ENCODE results near the gene SARM1. TPM values are rescaled to one million over a fixed set of nuclear protein-coding genes. Genes with fewer than 3 reads are reported as not detected.

The SARM1 gene
- total and polyA plus RNA-seq, 2 of the 8 experiments (the other 6 are each of a cell fraction or from before 2014, with no cell fraction given) = 5.8 to 9.2 TPM

DNA sequence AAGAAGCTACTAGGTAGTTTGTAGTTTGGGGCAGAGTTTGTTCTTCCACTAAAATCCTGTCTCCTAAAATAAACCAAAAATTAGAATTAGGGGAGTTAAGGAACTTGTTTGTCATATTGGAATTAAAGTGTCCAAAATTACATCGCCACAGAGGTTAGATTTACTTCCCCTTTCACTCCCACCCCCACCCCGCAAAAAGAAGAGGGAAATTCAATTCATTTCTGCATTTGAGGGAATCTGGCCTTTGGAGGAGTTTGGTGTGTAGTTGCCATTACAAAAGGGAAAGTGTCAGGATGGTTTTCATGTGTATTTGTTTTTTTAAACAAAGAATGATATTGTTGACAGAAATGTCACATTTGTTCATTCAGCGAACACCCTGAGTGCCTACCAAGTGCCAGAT, 46.7 kb upstream of the SARM1 start (continued):
- TF ChIP-seq, protein P1, sequence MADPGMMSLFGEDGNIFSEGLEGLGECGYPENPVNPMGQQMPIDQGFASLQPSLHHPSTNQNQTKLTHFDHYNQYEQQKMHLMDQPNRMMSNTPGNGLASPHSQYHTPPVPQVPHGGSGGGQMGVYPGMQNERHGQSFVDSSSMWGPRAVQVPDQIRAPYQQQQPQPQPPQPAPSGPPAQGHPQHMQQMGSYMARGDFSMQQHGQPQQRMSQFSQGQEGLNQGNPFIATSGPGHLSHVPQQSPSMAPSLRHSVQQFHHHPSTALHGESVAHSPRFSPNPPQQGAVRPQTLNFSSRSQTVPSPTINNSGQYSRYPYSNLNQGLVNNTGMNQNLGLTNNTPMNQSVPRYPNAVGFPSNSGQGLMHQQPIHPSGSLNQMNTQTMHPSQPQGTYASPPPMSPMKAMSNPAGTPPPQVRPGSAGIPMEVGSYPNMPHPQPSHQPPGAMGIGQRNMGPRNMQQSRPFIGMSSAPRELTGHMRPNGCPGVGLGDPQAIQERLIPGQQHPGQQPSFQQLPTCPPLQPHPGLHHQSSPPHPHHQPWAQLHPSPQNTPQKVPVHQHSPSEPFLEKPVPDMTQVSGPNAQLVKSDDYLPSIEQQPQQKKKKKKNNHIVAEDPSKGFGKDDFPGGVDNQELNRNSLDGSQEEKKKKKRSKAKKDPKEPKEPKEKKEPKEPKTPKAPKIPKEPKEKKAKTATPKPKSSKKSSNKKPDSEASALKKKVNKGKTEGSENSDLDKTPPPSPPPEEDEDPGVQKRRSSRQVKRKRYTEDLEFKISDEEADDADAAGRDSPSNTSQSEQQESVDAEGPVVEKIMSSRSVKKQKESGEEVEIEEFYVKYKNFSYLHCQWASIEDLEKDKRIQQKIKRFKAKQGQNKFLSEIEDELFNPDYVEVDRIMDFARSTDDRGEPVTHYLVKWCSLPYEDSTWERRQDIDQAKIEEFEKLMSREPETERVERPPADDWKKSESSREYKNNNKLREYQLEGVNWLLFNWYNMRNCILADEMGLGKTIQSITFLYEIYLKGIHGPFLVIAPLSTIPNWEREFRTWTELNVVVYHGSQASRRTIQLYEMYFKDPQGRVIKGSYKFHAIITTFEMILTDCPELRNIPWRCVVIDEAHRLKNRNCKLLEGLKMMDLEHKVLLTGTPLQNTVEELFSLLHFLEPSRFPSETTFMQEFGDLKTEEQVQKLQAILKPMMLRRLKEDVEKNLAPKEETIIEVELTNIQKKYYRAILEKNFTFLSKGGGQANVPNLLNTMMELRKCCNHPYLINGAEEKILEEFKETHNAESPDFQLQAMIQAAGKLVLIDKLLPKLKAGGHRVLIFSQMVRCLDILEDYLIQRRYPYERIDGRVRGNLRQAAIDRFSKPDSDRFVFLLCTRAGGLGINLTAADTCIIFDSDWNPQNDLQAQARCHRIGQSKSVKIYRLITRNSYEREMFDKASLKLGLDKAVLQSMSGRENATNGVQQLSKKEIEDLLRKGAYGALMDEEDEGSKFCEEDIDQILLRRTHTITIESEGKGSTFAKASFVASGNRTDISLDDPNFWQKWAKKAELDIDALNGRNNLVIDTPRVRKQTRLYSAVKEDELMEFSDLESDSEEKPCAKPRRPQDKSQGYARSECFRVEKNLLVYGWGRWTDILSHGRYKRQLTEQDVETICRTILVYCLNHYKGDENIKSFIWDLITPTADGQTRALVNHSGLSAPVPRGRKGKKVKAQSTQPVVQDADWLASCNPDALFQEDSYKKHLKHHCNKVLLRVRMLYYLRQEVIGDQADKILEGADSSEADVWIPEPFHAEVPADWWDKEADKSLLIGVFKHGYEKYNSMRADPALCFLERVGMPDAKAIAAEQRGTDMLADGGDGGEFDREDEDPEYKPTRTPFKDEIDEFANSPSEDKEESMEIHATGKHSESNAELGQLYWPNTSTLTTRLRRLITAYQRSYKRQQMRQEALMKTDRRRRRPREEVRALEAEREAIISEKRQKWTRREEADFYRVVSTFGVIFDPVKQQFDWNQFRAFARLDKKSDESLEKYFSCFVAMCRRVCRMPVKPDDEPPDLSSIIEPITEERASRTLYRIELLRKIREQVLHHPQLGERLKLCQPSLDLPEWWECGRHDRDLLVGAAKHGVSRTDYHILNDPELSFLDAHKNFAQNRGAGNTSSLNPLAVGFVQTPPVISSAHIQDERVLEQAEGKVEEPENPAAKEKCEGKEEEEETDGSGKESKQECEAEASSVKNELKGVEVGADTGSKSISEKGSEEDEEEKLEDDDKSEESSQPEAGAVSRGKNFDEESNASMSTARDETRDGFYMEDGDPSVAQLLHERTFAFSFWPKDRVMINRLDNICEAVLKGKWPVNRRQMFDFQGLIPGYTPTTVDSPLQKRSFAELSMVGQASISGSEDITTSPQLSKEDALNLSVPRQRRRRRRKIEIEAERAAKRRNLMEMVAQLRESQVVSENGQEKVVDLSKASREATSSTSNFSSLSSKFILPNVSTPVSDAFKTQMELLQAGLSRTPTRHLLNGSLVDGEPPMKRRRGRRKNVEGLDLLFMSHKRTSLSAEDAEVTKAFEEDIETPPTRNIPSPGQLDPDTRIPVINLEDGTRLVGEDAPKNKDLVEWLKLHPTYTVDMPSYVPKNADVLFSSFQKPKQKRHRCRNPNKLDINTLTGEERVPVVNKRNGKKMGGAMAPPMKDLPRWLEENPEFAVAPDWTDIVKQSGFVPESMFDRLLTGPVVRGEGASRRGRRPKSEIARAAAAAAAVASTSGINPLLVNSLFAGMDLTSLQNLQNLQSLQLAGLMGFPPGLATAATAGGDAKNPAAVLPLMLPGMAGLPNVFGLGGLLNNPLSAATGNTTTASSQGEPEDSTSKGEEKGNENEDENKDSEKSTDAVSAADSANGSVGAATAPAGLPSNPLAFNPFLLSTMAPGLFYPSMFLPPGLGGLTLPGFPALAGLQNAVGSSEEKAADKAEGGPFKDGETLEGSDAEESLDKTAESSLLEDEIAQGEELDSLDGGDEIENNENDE (IDR thresholded peaks at IDR 0.05; ENCODE audit: insufficient replicate concordance, low read length) = no peak
- no peak for TF ChIP-seq SUZ12 (IDR thresholded peaks at IDR 0.05; ENCODE audit: low read length)
- no peak for TF ChIP-seq NANOG (IDR thresholded peaks at IDR 0.05; ENCODE audit: insufficient read depth, low read depth, low read length, poor library complexity, severe bottlenecking)
- TF ChIP-seq KDM1A (IDR thresholded peaks at IDR 0.05; ENCODE audit: borderline replicate concordance, low read length) = no peak
- no peak for TF ChIP-seq CTBP2 (IDR thresholded peaks at IDR 0.05; ENCODE audit: borderline replicate concordance, insufficient read depth, insufficient read length, low read length)
- TF ChIP-seq JUN (IDR thresholded peaks at IDR 0.05; ENCODE audit: low read depth, low read length) = no peak
- TF ChIP-seq GABPA (IDR thresholded peaks at IDR 0.05; ENCODE audit: borderline replicate concordance, insufficient read depth, low read length) = no peak

Data from H1 (cell line).